Loucy (cell line): ENCODE data around the gene GFI1.

Experiments used
- CTCF ChIP-seq: fragments of 200-600 bp; sonication (generic); conservative IDR thresholded peaks from 2 replicates; pipeline ENCODE4 v1.5.1; 2014; ENCODE audit warnings: mild to moderate bottlenecking, antibody characterized with exemption, low read length
- EZH2phosphoT487 ChIP-seq: fragments of 200-600 bp; IDR thresholded peaks from 2 replicates; pipeline ENCODE4 v1.6.1; 2018; ENCODE audit warnings: antibody characterized with exemption, mild to moderate bottlenecking, moderate library complexity, borderline replicate concordance

- TF ChIP-seq CTCF (no peak), EZH2phosphoT487 (no peak)
Measured at GRCh38 chr1:92473781-92474495, 12.8 kb downstream of the GFI1 start.
